HK-2 (cell line): ENCODE results near the gene VPS72.
A peak's percentile ranks its signal among the peaks of the same experiment; 100 is the strongest.
"Not testable (repeated sequence)": the region's sequence is repeated elsewhere in the genome, so short reads cannot be mapped to it uniquely, and the experiment has no call there.

Experiments
- DNase-seq: peaks from one replicate; pipeline ENCODE4 v3.0.0-alpha.2; 2018; ENCODE audit not compliant: unreplicated experiment

The VPS72 gene

DNA sequence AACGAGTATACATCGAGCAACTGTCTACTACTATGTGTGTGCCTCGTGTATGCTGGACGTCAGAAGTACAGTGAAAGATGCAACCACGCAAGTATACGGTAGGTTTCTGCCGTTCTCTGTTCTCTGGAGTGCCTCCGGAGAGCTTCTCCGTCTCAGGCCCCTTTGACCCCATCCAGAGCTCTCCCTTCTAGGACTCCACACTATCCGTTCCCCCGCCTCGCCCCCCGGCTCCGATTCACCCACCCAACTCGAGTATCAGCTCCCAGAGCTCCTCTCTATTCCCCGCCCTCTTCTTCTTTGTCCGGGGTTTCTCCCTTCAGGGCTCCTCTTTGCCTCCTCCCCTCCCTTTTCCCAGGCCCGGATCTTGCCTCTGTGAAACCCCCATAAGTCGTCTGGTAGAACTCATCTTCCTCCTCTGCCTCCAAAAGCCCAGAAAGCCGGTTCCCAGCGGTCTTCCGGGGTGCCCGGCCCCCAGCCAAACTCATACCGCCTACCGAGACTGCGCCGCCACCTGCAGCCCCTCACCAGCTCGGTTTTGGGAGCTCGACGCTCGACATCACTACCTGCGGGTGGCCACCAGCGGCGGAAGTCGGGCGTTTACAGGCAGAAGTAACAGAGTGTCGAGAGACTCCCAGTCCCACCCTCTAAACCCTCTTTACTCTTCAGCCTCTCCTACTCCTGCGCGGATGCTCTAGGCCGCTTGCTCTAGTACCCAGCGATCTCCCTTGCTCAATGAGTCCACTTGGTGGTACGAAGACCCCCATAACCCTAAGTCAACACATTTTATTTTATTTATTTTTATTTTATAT is at the start of gene VPS72:
TSS of gene VPS72 (minus strand) at position 561 of the 809 bp plus-strand sequence. CDS start at position 485, 76 bp downstream.
- peak; percentile 84 for DNase-seq

GRCh38 chr1:151238467-151238739 is 48.4 kb upstream of the VPS72 start:
- no peak for DNase-seq

- DNase-seq = no peak
These were observed 47.9 kb upstream of the VPS72 start for GRCh38 chr1:151237678-151238466.

DNA sequence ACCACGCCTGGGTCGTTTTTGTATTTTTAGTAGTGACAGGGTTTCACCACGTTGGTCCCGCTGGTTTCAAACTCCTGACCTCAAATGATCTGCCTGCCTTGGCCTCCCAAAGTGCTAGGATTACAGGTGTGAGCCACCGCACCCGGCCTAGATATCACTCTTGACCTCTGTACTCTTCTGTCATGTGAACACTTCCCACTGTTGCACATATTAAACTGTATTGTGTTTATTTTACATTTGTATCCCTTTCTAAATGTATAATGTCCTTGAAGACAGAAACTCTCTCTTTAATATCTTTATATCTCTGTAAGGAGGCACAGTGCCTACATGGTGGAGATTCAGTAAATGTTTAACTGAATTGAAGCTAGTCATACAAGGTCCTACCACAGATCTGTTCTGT is 45.2 kb upstream of the VPS72 start:
- no peak for DNase-seq

DNA sequence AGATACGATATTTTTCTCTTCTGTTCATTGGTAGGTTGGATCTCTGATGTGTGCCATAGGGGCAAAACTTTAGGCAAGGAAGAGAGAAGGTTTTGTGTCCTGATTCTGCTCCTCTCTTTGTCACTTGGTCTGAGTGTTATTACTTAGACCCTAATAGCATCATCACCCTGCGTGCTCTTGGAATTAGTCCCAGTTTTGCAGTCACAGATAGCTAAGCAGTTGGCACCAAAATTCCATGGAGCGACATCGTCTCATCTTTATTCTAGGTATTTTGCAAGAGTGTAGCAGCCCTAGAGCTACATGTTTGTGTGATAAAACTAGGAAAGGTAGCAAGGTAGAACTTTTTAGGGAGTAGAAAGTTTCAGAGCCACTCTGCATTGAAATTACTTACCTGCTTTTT is 32.1 kb upstream of the VPS72 start:
- DNase-seq = no peak

DNA sequence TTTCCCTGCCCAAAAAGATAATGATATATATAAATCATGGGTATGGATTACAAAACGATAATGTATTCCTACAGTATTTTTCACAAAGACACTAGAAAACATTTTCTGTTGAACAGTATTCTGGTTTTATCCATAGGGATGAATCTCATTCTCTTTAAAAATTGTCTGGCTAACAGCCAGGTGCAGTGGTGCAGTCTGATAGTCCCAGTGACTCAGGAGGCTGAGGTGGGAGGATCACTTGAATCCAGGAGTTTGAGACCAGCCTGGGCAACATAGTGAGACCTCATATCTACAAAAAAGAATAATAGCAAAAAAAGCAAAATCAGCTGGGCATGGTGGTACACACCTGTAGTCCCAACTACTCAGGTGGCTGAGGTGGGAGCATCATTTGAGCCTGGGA is 31.6 kb upstream of the VPS72 start:
- DNase-seq = no peak

DNA sequence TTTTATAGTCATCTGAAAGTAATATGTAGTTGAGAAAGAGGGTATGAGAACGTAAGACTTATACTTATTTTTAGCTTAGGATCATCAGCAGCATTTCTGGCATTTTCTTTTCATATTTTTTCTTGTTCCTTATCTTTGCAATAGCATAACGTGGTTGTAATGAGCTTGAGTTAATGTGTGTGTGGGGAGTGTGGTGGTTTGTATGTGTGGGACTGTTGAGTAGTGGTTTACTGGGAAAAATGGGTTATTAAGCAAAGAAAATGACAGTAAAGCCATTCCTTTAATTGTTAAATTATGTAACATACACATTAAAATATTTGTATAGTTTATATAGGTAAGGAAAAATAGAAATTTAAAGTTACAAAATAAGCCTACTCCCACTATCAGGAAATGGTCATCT is 23.6 kb upstream of the VPS72 start:
- no peak for DNase-seq

DNA sequence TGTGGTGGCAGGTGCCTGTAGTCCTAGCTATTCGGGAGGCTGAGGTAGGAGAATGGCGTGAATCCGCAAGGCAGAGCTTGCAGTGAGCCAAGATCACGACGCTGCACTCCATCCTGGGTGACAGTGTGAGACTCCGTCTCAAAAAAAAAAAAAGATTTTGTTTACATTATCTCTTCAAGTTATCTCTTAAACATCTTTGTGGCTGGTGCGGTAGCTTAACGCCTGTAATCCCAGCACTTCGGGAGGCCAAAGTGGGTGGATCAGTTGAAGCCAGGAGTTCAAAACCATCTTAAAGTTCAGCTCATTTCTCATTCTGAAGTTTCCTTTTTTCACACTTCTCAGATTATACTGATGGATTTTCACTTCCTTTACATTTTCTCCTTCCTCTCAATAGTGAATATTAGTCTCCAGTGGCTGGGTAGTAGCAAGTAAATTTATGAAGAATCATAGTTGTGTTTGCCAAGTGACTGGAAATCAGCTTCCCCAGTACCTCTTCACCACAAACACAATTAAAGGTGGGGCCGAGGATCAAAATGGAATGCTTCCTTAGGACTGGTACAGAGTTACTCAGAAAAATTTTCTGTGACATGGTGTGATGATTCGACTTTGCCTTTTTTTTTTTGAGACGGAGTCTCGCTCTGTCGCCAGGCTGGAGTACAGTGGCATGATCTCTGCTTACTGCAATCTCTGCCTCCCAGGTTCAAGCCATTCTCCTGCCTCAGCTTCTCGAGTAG is 22.1 kb upstream of the VPS72 start:
- DNase-seq = no peak

DNA sequence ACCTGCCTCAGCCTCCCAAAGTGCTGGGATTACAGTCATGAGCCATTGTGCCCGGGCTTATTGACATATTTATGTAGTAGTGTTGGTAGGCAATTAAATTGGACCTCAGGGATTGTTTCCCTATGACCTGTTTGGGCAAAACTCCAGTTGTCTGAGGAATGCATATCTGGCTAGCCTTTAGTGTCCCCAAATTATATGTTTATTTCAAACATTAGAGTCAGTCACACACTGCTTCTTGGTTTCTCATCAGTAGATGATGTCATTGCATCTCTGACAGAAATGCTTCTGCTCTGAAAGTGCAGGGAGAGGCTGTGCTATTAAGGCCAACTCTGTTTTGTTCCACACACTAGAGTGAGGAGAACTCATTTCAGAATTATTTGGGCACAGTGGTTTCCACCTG is 20.8 kb upstream of the VPS72 start:
- no peak for DNase-seq

GRCh38 chr1:151205381-151205965 is 15.5 kb upstream of the VPS72 start:
- DNase-seq = not testable (repeated sequence)

DNA sequence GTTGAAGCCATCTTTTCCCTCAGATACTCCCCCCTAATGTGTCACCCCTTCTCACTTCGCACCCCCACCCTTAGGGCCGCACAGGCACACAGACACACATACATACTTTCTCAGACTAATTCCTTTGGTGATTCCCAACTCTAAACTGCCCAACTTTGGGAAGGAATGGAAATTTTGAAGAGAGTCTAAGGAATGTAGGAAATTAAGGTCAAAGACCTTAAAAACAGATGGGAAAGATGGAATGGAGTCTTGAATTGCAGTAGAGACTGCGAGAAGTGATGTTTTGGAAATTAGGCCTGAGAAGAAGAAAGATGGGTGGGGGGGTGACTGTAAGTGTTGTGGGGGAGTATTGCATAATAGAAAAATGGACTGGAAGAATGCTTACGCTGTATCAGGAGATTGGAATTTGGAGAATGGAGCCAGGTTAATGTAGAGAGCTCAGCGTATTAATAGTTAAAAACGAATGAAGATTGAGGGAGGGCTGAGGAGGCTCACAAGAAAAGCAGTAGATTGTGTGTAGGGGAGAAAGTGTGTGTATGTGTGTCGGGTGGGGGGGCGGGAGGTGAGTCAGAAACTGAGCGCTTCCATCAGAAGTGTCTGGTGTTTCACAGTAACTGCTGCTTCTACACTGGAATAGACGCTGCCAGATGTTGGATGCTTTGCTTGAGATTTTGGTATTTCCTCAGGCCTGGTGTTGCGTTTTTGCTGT is 10.0 kb upstream of the VPS72 start:
- peak; percentile 64 for DNase-seq

GRCh38 chr1:151198254-151199127 is 8.5 kb upstream of the VPS72 start, which contains the start of gene PIP5K1A:
PIP5K1A (plus strand) TSS chr1:151198552; CDS start chr1:151198997, 445 bp downstream.
- DNase-seq = peak; percentile 98

GRCh38 chr1:151197863-151198253 is 7.9 kb upstream of the VPS72 start:
- DNase-seq = peak; percentile 17

GRCh38 chr1:151196292-151196800 is 6.3 kb upstream of the VPS72 start:
- peak; percentile 47 for DNase-seq

- DNase-seq = peak; percentile 84
These were observed 5.0 kb upstream of the VPS72 start for GRCh38 chr1:151194894-151195594.

- DNase-seq = no peak
These were observed 3.9 kb upstream of the VPS72 start for GRCh38 chr1:151193856-151194255.

DNA sequence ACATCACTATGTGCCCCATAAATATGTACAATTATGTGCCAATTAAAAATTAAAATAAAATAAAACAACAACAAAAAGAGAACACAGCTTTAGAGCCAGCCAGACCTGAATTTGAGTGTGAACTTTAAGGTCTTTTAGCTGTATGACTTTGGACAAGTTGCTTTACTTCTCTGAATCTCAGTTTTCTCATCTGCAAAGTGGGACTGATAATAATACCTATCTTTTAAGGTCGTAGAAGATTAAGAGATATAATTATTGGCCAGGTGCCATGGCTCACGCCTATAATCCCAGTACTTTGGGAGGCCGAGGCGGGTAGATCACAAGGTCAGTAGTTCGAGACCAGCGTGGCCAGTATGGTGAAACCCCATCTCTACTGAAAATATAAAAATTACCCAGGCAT is 3.3 kb upstream of the VPS72 start:
- no peak for DNase-seq

GRCh38 chr1:151192047-151192446 is 2.0 kb upstream of the VPS72 start:
- no peak for DNase-seq

DNA sequence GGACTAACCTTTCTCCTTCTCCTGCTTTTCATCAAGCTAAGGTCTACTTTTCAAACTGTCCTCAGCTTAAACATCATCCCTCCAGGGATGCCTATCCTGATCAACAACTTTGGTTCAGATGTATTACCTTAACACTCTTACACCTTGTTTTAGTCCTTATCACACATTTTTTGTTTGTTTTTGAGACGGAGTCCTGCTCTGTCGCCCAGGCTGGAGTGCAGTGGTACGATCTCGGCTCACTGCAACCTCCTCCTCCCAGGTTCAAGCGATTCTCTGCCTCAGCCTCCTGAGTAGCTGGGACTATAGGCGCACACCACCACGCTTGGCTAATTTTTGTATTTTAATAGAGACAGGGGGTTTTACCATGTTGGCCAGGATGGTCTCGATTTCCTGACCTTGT is 1.3 kb downstream of the VPS72 start:
- DNase-seq = not testable (repeated sequence)

- DNase-seq = no peak
These were observed 2.8 kb downstream of the VPS72 start for GRCh38 chr1:151187205-151187604.
